HepG2 (cell line): ENCODE results near the gene PDE8B. TPM values are rescaled to one million over a fixed set of nuclear protein-coding genes. Genes with fewer than 3 reads are reported as not detected.
A peak's percentile ranks its signal among the peaks of the same experiment; 100 is the strongest.

ENCODE experiments used
- DDIT3 ChIP-seq: sonication (generic); formaldehyde crosslinking; IDR thresholded peaks from 2 replicates; pipeline ENCODE4 v1.4.0; 2020; ENCODE audit warnings: mild to moderate bottlenecking, missing genetic modification reagents
- GMEB1 ChIP-seq: sonication (generic); formaldehyde crosslinking; IDR thresholded peaks from 2 replicates; pipeline ENCODE4 v1.5.1; 2020; ENCODE audit warnings: missing genetic modification reagents, mild to moderate bottlenecking, borderline replicate concordance
- GTF2F1 ChIP-seq: fragments of 150-350 bp; IDR thresholded peaks from 2 replicates; pipeline ENCODE4 v1.6.1; 2014; ENCODE audit warnings: low read length
- KLF16 ChIP-seq, 2 experiments: sonication (generic) in 1 of 2; formaldehyde crosslinking in 1 of 2; IDR thresholded peaks; 2 replicates each; pipeline versions ENCODE4 v1.6.1 to v1.8.0; 2016 to 2023; ENCODE audit warnings: missing genetic modification reagents in 2 of 2, missing compliant biosample characterization in 1 of 2
- MAF1 ChIP-seq: sonication (generic); formaldehyde crosslinking; IDR thresholded peaks from 2 replicates; pipeline ENCODE4 v1.5.0; 2020; ENCODE audit warnings: missing genetic modification reagents, borderline replicate concordance
- NR2F6 ChIP-seq, 2 experiments: IDR thresholded peaks; 2 replicates each; pipeline ENCODE4 v1.6.1; 2016; ENCODE audit warnings: antibody characterized with exemption in 1 of 2, mild to moderate bottlenecking in 1 of 2
- TCF7 ChIP-seq: sonication (generic); IDR thresholded peaks from 2 replicates; pipeline ENCODE4 v1.6.1; 2016; ENCODE audit warnings: antibody characterized with exemption, low read depth
- ZBTB3 ChIP-seq: sonication (generic); formaldehyde crosslinking; IDR thresholded peaks from 2 replicates; pipeline ENCODE4 v1.4.0; 2020; ENCODE audit warnings: low read depth, mild to moderate bottlenecking, moderate library complexity, missing genetic modification reagents, borderline replicate concordance
- ZBTB37 ChIP-seq: sonication (generic); formaldehyde crosslinking; IDR thresholded peaks from 2 replicates; pipeline ENCODE4 v1.4.0; 2020; ENCODE audit warnings: mild to moderate bottlenecking, missing genetic modification reagents
- ZFP1 ChIP-seq: IDR thresholded peaks from 2 replicates; pipeline ENCODE4 v1.6.1; 2016
- ZNF136 ChIP-seq: sonication (generic); formaldehyde crosslinking; IDR thresholded peaks from 2 replicates; pipeline ENCODE4 v1.8.1; 2022; ENCODE audit warnings: low read depth, mild to moderate bottlenecking, moderate library complexity, missing genetic modification reagents
- ZNF570 ChIP-seq: sonication (generic); formaldehyde crosslinking; IDR thresholded peaks from 2 replicates; pipeline ENCODE4 v1.4.0; 2020; ENCODE audit warnings: mild to moderate bottlenecking, missing genetic modification reagents, borderline replicate concordance
- ZSCAN22 ChIP-seq: sonication (generic); formaldehyde crosslinking; IDR thresholded peaks from 2 replicates; pipeline ENCODE4 v1.4.0; 2020; ENCODE audit warnings: mild to moderate bottlenecking, missing genetic modification reagents
- polyA plus RNA-seq, 8 experiments: library from polyadenylated mRNA; depleted of rRNA in 3 of 8; stranded (reverse) in 7 of 8; unstranded in 1 of 8; fragments of >200 nt; fragmentation: Illumina TruSeq in 4 of 8; extraction: Trizol in 4 of 8; gene quantifications; 2 replicates each; pipeline versions ENCODE4 v1.2.1 to v1.2.3, GENCODE V29; 2011 to 2016; ENCODE audit warnings: low read depth in 4 of 8, missing spikeins in 1 of 8, mixed read lengths in 1 of 8; ENCODE audit not compliant: insufficient read depth in 1 of 8
- total RNA-seq, 5 experiments: library from RNA; depleted of rRNA; stranded (reverse); fragments of >200 nt; fragmentation: Illumina TruSeq; extraction: Trizol; gene quantifications; 2 replicates each; pipeline ENCODE4 v1.2.3, GENCODE V29; 2016; ENCODE audit warnings: low read depth in 1 of 5
- TF ChIP-seq, protein P1 (sequence below): sonication (generic); formaldehyde crosslinking; conservative IDR thresholded peaks from 2 replicates; pipeline ENCODE4 v1.8.1; 2023; ENCODE audit warnings: missing genetic modification reagents
- TF ChIP-seq, protein P2 (sequence below): sonication (generic); formaldehyde crosslinking; IDR thresholded peaks from 2 replicates; pipeline ENCODE4 v1.4.0; 2020; ENCODE audit warnings: missing genetic modification reagents, borderline replicate concordance
- TF ChIP-seq, protein P3 (sequence below): sonication (generic); formaldehyde crosslinking; IDR thresholded peaks from 2 replicates; pipeline ENCODE4 v1.4.0; 2020; ENCODE audit warnings: mild to moderate bottlenecking, missing genetic modification reagents

The PDE8B gene
- total and polyA plus RNA-seq, 2 of the 13 experiments (the other 11 are each of a cell fraction or from before 2014, with no cell fraction given) = 0.07 TPM; not detected in 1

DNA sequence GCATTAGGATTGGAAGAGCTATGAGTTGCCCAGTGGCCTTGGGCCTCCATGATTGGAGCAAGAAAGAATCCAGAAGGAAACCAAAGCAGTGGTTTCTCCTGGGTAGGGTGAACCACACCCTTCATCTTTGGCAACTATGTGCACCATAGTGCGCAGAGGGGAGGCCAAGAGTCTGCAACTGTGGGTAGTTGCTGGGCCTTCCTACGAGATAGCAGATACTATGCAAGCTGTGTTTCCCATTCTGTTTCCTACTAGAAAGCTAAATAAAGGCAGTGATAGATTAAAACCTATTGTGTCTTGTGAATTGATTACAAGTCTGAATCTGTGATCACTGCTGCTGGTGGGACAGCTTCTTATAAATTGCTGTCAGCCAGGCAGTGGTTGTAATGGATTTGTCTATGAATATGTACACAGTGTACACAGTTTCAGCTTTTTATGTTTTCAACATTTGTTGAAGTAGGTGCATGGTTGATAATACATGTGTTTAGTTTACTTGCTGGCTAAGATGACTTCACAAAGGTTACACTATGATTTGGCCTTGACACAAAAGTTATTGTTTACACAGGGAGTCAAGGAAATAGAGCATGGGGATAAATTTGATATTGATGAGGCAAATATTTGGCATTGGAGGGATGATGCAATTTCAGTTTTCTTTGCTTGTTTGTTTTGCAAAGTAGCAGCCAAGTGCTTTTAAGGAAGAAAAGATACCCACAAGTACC, 23.7 kb upstream of the PDE8B start (continued):
- no peak for TF ChIP-seq ZNF136 (CRISPR knock-in tag)
- TF ChIP-seq ZNF570 (CRISPR knock-in tag) = no peak
- TF ChIP-seq GMEB1 (CRISPR knock-in tag) = no peak
- TF ChIP-seq ZSCAN22 (CRISPR knock-in tag) = no peak
- TF ChIP-seq TCF7 = peak; percentile 52; the same call in 1 of the 2 replicates
- TF ChIP-seq, protein P1, sequence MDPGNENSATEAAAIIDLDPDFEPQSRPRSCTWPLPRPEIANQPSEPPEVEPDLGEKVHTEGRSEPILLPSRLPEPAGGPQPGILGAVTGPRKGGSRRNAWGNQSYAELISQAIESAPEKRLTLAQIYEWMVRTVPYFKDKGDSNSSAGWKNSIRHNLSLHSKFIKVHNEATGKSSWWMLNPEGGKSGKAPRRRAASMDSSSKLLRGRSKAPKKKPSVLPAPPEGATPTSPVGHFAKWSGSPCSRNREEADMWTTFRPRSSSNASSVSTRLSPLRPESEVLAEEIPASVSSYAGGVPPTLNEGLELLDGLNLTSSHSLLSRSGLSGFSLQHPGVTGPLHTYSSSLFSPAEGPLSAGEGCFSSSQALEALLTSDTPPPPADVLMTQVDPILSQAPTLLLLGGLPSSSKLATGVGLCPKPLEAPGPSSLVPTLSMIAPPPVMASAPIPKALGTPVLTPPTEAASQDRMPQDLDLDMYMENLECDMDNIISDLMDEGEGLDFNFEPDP (CRISPR knock-in tag) = no peak
- TF ChIP-seq, protein P2, sequence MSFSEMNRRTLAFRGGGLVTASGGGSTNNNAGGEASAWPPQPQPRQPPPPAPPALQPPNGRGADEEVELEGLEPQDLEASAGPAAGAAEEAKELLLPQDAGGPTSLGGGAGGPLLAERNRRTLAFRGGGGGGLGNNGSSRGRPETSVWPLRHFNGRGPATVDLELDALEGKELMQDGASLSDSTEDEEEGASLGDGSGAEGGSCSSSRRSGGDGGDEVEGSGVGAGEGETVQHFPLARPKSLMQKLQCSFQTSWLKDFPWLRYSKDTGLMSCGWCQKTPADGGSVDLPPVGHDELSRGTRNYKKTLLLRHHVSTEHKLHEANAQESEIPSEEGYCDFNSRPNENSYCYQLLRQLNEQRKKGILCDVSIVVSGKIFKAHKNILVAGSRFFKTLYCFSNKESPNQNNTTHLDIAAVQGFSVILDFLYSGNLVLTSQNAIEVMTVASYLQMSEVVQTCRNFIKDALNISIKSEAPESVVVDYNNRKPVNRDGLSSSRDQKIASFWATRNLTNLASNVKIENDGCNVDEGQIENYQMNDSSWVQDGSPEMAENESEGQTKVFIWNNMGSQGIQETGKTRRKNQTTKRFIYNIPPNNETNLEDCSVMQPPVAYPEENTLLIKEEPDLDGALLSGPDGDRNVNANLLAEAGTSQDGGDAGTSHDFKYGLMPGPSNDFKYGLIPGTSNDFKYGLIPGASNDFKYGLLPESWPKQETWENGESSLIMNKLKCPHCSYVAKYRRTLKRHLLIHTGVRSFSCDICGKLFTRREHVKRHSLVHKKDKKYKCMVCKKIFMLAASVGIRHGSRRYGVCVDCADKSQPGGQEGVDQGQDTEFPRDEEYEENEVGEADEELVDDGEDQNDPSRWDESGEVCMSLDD = no peak
- no peak for TF ChIP-seq GTF2F1
- TF ChIP-seq, protein P3, sequence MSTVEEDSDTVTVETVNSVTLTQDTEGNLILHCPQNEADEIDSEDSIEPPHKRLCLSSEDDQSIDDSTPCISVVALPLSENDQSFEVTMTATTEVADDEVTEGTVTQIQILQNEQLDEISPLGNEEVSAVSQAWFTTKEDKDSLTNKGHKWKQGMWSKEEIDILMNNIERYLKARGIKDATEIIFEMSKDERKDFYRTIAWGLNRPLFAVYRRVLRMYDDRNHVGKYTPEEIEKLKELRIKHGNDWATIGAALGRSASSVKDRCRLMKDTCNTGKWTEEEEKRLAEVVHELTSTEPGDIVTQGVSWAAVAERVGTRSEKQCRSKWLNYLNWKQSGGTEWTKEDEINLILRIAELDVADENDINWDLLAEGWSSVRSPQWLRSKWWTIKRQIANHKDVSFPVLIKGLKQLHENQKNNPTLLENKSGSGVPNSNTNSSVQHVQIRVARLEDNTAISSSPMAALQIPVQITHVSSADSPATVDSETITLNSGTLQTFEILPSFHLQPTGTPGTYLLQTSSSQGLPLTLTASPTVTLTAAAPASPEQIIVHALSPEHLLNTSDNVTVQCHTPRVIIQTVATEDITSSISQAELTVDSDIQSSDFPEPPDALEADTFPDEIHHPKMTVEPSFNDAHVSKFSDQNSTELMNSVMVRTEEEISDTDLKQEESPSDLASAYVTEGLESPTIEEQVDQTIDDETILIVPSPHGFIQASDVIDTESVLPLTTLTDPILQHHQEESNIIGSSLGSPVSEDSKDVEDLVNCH = no peak
- no peak for TF ChIP-seq ZFP1 (CRISPR knock-in tag)
- no peak for TF ChIP-seq DDIT3 (CRISPR knock-in tag)
- TF ChIP-seq KLF16 (CRISPR knock-in tag; IDR thresholded peaks at IDR 0.05) = peak in 1 of 2 experiments; percentile 68; a peak in 1 of 4 replicates
- peak; percentile 68 for TF ChIP-seq NR2F6 (IDR thresholded peaks at IDR 0.05)
- TF ChIP-seq NR2F6 (CRISPR knock-in tag; IDR thresholded peaks at IDR 0.05) = 0 out of 2 replicates have a peak, but pooled peaks have one; percentile 34
- no peak for TF ChIP-seq ZBTB37 (CRISPR knock-in tag)
- TF ChIP-seq MAF1 (CRISPR knock-in tag) = no peak
- no peak for TF ChIP-seq ZBTB3
